Liver (tissue), 9 donors: Measurements from ENCODE around the gene CYBA. TPM values are rescaled to one million over a fixed set of nuclear protein-coding genes. Genes with fewer than 3 reads are reported as not detected.
"Not testable (repeated sequence)": the region's sequence is repeated elsewhere in the genome, so short reads cannot be mapped to it uniquely, and the experiment has no call there.

Experiments
- DNase-seq: peaks from one replicate; pipeline ENCODE4 v3.0.0-alpha.2; 2017; ENCODE audit warnings: low spot score
- H3K27ac ChIP-seq, 2 donors: one replicate each; pipeline ENCODE4 v1.7.0; 2013; ENCODE audit warnings: inconsistent platforms in 2 of 2, low read length in 2 of 2, control low read depth in 1 of 2, low read depth in 1 of 2, mild to moderate bottlenecking in 1 of 2
- H3K27me3 ChIP-seq, 4 donors: one replicate each; pipeline versions ENCODE4 v1.6.1 to v1.7.0; 2013; ENCODE audit warnings: low read length in 3 of 4, inconsistent platforms in 1 of 4, mild to moderate bottlenecking in 1 of 4, moderate library complexity in 1 of 4; ENCODE audit not compliant: control insufficient read depth in 4 of 4, insufficient read depth in 4 of 4
- H3K36me3 ChIP-seq, 4 donors: one replicate each; pipeline versions ENCODE4 v1.6.1 to v1.7.0; 2013; ENCODE audit warnings: low read length in 3 of 4, mild to moderate bottlenecking in 3 of 4, low read depth in 1 of 4, moderate library complexity in 1 of 4; ENCODE audit not compliant: control insufficient read depth in 4 of 4, insufficient read depth in 3 of 4
- H3K4me1 ChIP-seq, 4 donors: one replicate each; pipeline versions ENCODE4 v1.6.1 to v1.7.0; 2013; ENCODE audit warnings: low read length in 3 of 4, mild to moderate bottlenecking in 3 of 4, moderate library complexity in 1 of 4; ENCODE audit not compliant: control insufficient read depth in 4 of 4, insufficient read depth in 4 of 4
- H3K4me3 ChIP-seq, 3 donors: one replicate each; pipeline versions ENCODE4 v1.6.1 to v1.7.0; 2013; ENCODE audit warnings: low read length in 3 of 3, control low read depth in 1 of 3, low read depth in 1 of 3, mild to moderate bottlenecking in 1 of 3
- H3K9ac ChIP-seq, 2 donors: one replicate each; pipeline ENCODE4 v1.7.0; 2013; ENCODE audit warnings: low read length in 2 of 2, mild to moderate bottlenecking in 2 of 2, moderate library complexity in 2 of 2, control low read depth in 1 of 2, low read depth in 1 of 2
- H3K9me3 ChIP-seq, 4 donors: one replicate each; pipeline versions ENCODE4 v1.6.1 to v1.7.0; 2013; ENCODE audit warnings: low read length in 3 of 4; ENCODE audit not compliant: control insufficient read depth in 4 of 4
- CTCF ChIP-seq: fragments of 150-350 bp; IDR thresholded peaks from 2 replicates; pipeline ENCODE4 v1.5.1; 2017; ENCODE audit warnings: improper control_type of control experiment, low read depth, low read length; ENCODE audit not compliant: missing input control
- EGR1 ChIP-seq, 2 donors: IDR thresholded peaks; 2 replicates each; pipeline ENCODE4 v1.6.1; 2016 to 2018; ENCODE audit warnings: antibody characterized with exemption in 2 of 2, low read depth in 2 of 2
- FOXA2 ChIP-seq: IDR thresholded peaks from 2 replicates; pipeline ENCODE4 v1.6.1; 2016; ENCODE audit warnings: antibody characterized with exemption
- HNF4A ChIP-seq, 2 donors: conservative IDR thresholded peaks; 2 replicates each; pipeline ENCODE4 v1.6.1; 2016; ENCODE audit warnings: antibody characterized with exemption in 2 of 2, mild to moderate bottlenecking in 2 of 2
- NR2F2 ChIP-seq: IDR thresholded peaks from 2 replicates; pipeline ENCODE4 v1.6.1; 2016; ENCODE audit warnings: antibody characterized with exemption
- RAD21 ChIP-seq, 2 donors: IDR thresholded peaks; 2 replicates each; pipeline ENCODE4 v1.6.1; 2016; ENCODE audit warnings: antibody characterized with exemption in 2 of 2, mild to moderate bottlenecking in 2 of 2
- REST ChIP-seq: IDR thresholded peaks from 2 replicates; pipeline ENCODE4 v1.6.1; 2016; ENCODE audit warnings: antibody characterized with exemption, mild to moderate bottlenecking
- SP1 ChIP-seq: IDR thresholded peaks from 2 replicates; pipeline ENCODE4 v1.6.1; 2018; ENCODE audit warnings: antibody characterized with exemption, mild to moderate bottlenecking
- TAF1 ChIP-seq: conservative IDR thresholded peaks from 2 replicates; pipeline ENCODE4 v1.6.1; 2016; ENCODE audit warnings: antibody characterized with exemption, mild to moderate bottlenecking
- YY1 ChIP-seq: IDR thresholded peaks from 2 replicates; pipeline ENCODE4 v1.6.1; 2016; ENCODE audit warnings: antibody characterized with exemption, mild to moderate bottlenecking
- ZBTB33 ChIP-seq: IDR thresholded peaks from 2 replicates; pipeline ENCODE4 v1.6.1; 2016; ENCODE audit warnings: antibody characterized with exemption
- WGBS: extraction: QIAGEN DNeasy Blood & Tissue Kit; methylation state at CpG from one replicate; pipeline ENCODE4 v1.1.7; 2013; 5-methylcytosine and 5-hydroxymethylcytosine counted together
- polyA plus RNA-seq, 2 donors: library from polyadenylated mRNA; stranded (reverse) in 1 of 2; unstranded in 1 of 2; fragments of 200-250 nt in 1 of 2; fragments of >200 nt in 1 of 2; fragmentation: Nextera tagmentation in 1 of 2; extraction: Ambion mirVana in 1 of 2; gene quantifications; one replicate each; pipeline versions ENCODE4 v1.2.1 to v1.2.3, GENCODE V29; 2013 to 2015
- total RNA-seq, 2 donors: library from RNA; depleted of rRNA; stranded (reverse); fragments of >200 nt; gene quantifications; one replicate each; pipeline ENCODE4 v1.2.3, GENCODE V29; 2014
- donor health status: healthy.
- donor health status: healthy.
- donor health status: healthy.
- donor health status: healthy.
- donor health status: healthy.

CYBA gene
- total and polyA plus RNA-seq, 4 donors: 39.0 to 217 (median 52.6) TPM

GRCh38 chr16:88669980-88670379 lies 19.1 kb upstream of the CYBA start:
- no peaks in the 10 kb centered on the region for H3K9me3 ChIP-seq
- peaks cover 2 to 8% (median 7%) of the 10 kb centered on the region in 4 donors for H3K4me1 ChIP-seq
- no peaks in the 10 kb centered on the region for H3K27me3 ChIP-seq
- no peak overlapping the region for H3K27ac ChIP-seq
- H3K9ac ChIP-seq: no peak overlapping the region
- 91% methylated on average over 10 of the region's 10 CpGs for WGBS
- no peak overlapping the region for H3K4me3 ChIP-seq
- TF ChIP-seq FOXA2: no peak
- no peak for TF ChIP-seq NR2F2
- no peak for TF ChIP-seq TAF1
- TF ChIP-seq HNF4A (conservative IDR thresholded peaks at IDR 0.05): no peak
- no peak for TF ChIP-seq REST
- TF ChIP-seq CTCF: no peak
- TF ChIP-seq YY1: no peak
- TF ChIP-seq RAD21 (IDR thresholded peaks at IDR 0.05): no peak
- no peak for TF ChIP-seq SP1
- no peak for TF ChIP-seq EGR1 (IDR thresholded peaks at IDR 0.05; ENCODE audit: low read depth in 2 of 2)
- no peak for TF ChIP-seq ZBTB33
- no peak for DNase-seq
- H3K36me3 ChIP-seq: peaks cover 0 to 8% (median 1%) of the 10 kb centered on the region in 4 donors

- H3K9me3 ChIP-seq, H3K9ac ChIP-seq, H3K36me3 ChIP-seq, DNase-seq, H3K27me3 ChIP-seq, H3K27ac ChIP-seq, H3K4me3 ChIP-seq: not testable (repeated sequence)
- peaks cover 2 to 13% (median 12%) of the 10 kb centered on the region in 4 donors for H3K4me1 ChIP-seq
- 95% methylated on average over 8 of the region's 8 CpGs for WGBS
Measured at GRCh38 chr16:88669493-88669892, 18.6 kb upstream of the CYBA start.

- H3K9me3 ChIP-seq: no peaks in the 10 kb centered on the region
- DNase-seq: no peak
- no peak overlapping the region for H3K4me3 ChIP-seq
- peaks cover 8 to 24% (median 20%) of the 10 kb centered on the region in 4 donors for H3K4me1 ChIP-seq
- no peak for TF ChIP-seq YY1
- peak in 1 of 2 donors; percentile 37 for TF ChIP-seq RAD21 (IDR thresholded peaks at IDR 0.05)
- TF ChIP-seq HNF4A (conservative IDR thresholded peaks at IDR 0.05): no peak
- no peaks in the 10 kb centered on the region for H3K27me3 ChIP-seq
- peaks cover 0 to 2% (median 0%) of the 10 kb centered on the region in 4 donors for H3K36me3 ChIP-seq
- H3K9ac ChIP-seq: no peak overlapping the region
- 78% methylated on average over 5 of the region's 5 CpGs for WGBS
- H3K27ac ChIP-seq: no peak overlapping the region
Measured at GRCh38 chr16:88667461-88667860, 16.6 kb upstream of the CYBA start.
